Measurements from ENCODE around the gene GREB1L. TPM values are rescaled to one million over a fixed set of nuclear protein-coding genes. Genes with fewer than 3 reads are reported as not detected.

Gene GREB1L
- total RNA-seq, 6 experiments from 2014 or later: 1.9 to 10.8 (median 2.3) TPM

- Mint-ChIP-seq H3K4me3 (no peak overlapping the region), H3K27ac (no peak overlapping the region), H3K9me3 (no peaks in the 10 kb centered on the region), H3K4me1 (ENCODE audit: low read depth) (no peaks in the 10 kb centered on the region; the same call in 1 of the 2 replicates), H3K36me3 (ENCODE audit: low read depth) (no peaks in the 10 kb centered on the region; the same call in 1 of the 2 replicates), H3K27me3 (ENCODE audit: insufficient read depth) (peaks cover 3% of the 10 kb centered on the region; the same call in 1 of the 2 replicates)
- TF ChIP-seq CTCF (IDR thresholded peaks at IDR 0.05): no peak
- DNase-seq: no peak
Measured at GRCh38 chr18:21496277-21496835, 254.3 kb downstream of the GREB1L start.

GRCh38 chr18:21499997-21500396 lies 258.0 kb downstream of the GREB1L start:
- no peaks in the 10 kb centered on the region; the same call in 1 of the 2 replicates for H3K36me3 Mint-ChIP-seq (ENCODE audit: low read depth)
- no peak overlapping the region for H3K27ac Mint-ChIP-seq
- no peak for TF ChIP-seq CTCF (IDR thresholded peaks at IDR 0.05)
- no peak for DNase-seq
- no peaks in the 10 kb centered on the region; the same call in 1 of the 2 replicates for H3K4me1 Mint-ChIP-seq (ENCODE audit: low read depth)
- H3K27me3 Mint-ChIP-seq (ENCODE audit: insufficient read depth): peaks cover 3% of the 10 kb centered on the region; the same call in 1 of the 2 replicates
- no peaks in the 10 kb centered on the region for H3K9me3 Mint-ChIP-seq
- H3K4me3 Mint-ChIP-seq: no peak overlapping the region

GRCh38 chr18:21502661-21503060 lies 260.6 kb downstream of the GREB1L start:
- Mint-ChIP-seq H3K27me3 (ENCODE audit: insufficient read depth) (peaks cover 3% of the 10 kb centered on the region; the same call in 1 of the 2 replicates), H3K9me3 (no peaks in the 10 kb centered on the region), H3K4me3 (no peak overlapping the region), H3K36me3 (ENCODE audit: low read depth) (no peaks in the 10 kb centered on the region; the same call in 1 of the 2 replicates), H3K4me1 (ENCODE audit: low read depth) (no peaks in the 10 kb centered on the region), H3K27ac (no peak overlapping the region)
- DNase-seq: no peak
- TF ChIP-seq CTCF (IDR thresholded peaks at IDR 0.05): no peak

- Mint-ChIP-seq H3K36me3 (ENCODE audit: low read depth) (peaks cover 14% of the 10 kb centered on the region; the same call in 1 of the 2 replicates), H3K4me1 (ENCODE audit: low read depth) (no peaks in the 10 kb centered on the region), H3K27me3 (ENCODE audit: insufficient read depth) (no peaks in the 10 kb centered on the region), H3K27ac (no peak overlapping the region), H3K9me3 (no peaks in the 10 kb centered on the region), H3K4me3 (no peak overlapping the region)
- no peak for DNase-seq
- TF ChIP-seq CTCF (IDR thresholded peaks at IDR 0.05): no peak
Measured at GRCh38 chr18:21507913-21508701, 266.1 kb downstream of the GREB1L start.

- no peaks in the 10 kb centered on the region for H3K9me3 Mint-ChIP-seq
Measured at GRCh38 chr18:21509062-21509461, 267.0 kb downstream of the GREB1L start.

More at GRCh38 chr18:21509062-21509461, 267.0 kb downstream of the GREB1L start:
- peak; percentile 20; the same call in 1 of the 2 replicates for TF ChIP-seq CTCF (IDR thresholded peaks at IDR 0.05)
- Mint-ChIP-seq H3K4me1 (ENCODE audit: low read depth) (peaks cover 7% of the 10 kb centered on the region; the same call in 1 of the 2 replicates), H3K36me3 (ENCODE audit: low read depth) (peaks cover 21% of the 10 kb centered on the region), H3K4me3 (no peak overlapping the region), H3K27me3 (ENCODE audit: insufficient read depth) (no peaks in the 10 kb centered on the region), H3K27ac (no peak overlapping the region)
- no peak for DNase-seq

All from HFFc6 (cell line).